ENCODE results near the gene TSPAN7.

The TSPAN7 gene

GRCh38 chrX:38583181-38583580 lies 21.8 kb downstream of the TSPAN7 start:
- Histone ChIP-seq H3K27ac (no peak overlapping the region), H3K4me3 (no peak overlapping the region)
- DNase-seq (ENCODE audit: low spot score), result no peak
- TF ChIP-seq CTCF (IDR thresholded peaks at IDR 0.05), result no peak

- no peak overlapping the region for H3K27ac ChIP-seq
- TF ChIP-seq CTCF (IDR thresholded peaks at IDR 0.05), result no peak
- no peak for DNase-seq (ENCODE audit: low spot score)
- no peak overlapping the region for H3K4me3 ChIP-seq
Measured at GRCh38 chrX:38594434-38594833, 33.1 kb downstream of the TSPAN7 start.

- DNase-seq (ENCODE audit: low spot score), result no peak
- no peak for TF ChIP-seq CTCF (IDR thresholded peaks at IDR 0.05)
Measured at GRCh38 chrX:38595801-38596200, 34.5 kb downstream of the TSPAN7 start.

GRCh38 chrX:38596939-38597338 lies 35.6 kb downstream of the TSPAN7 start:
- Histone ChIP-seq H3K27ac (no peak overlapping the region), H3K4me3 (no peak overlapping the region)
- TF ChIP-seq CTCF (IDR thresholded peaks at IDR 0.05), result no peak
- DNase-seq (ENCODE audit: low spot score), result no peak

More at GRCh38 chrX:38595801-38596200, 34.5 kb downstream of the TSPAN7 start:
- Histone ChIP-seq H3K27ac (no peak overlapping the region), H3K4me3 (no peak overlapping the region)

GRCh38 chrX:38599796-38600755 lies 38.7 kb downstream of the TSPAN7 start:
- Histone ChIP-seq H3K4me3 (no peak overlapping the region), H3K27ac (no peak overlapping the region)
- no peak for DNase-seq (ENCODE audit: low spot score)
- no peak for TF ChIP-seq CTCF (IDR thresholded peaks at IDR 0.05)

- Histone ChIP-seq H3K27ac (no peak overlapping the region), H3K4me3 (no peak overlapping the region)
- DNase-seq (ENCODE audit: low spot score), result no peak
- TF ChIP-seq CTCF (IDR thresholded peaks at IDR 0.05), result no peak
Measured at GRCh38 chrX:38601866-38602265, 40.5 kb downstream of the TSPAN7 start.

GRCh38 chrX:38606821-38607220 lies 45.5 kb downstream of the TSPAN7 start:
- Histone ChIP-seq H3K4me3 (no peak overlapping the region), H3K27ac (no peak overlapping the region)
- TF ChIP-seq CTCF (IDR thresholded peaks at IDR 0.05), result no peak
- DNase-seq (ENCODE audit: low spot score), result no peak

Data from coronary artery (tissue), 2 donors.